Measurements from ENCODE around the gene OTULIN.

OTULIN gene

GRCh38 chr5:14665949-14666348 is 1.4 kb downstream of the OTULIN start:
- peak overlapping the region; percentile 93 to 98 (median 97) for H3K4me3 Mint-ChIP-seq
- peaks cover 35% of the 10 kb centered on the region for H3K4me1 Mint-ChIP-seq
- H3K9me3 Mint-ChIP-seq, result no peaks in the 10 kb centered on the region
- no peaks in the 10 kb centered on the region for H3K27me3 Mint-ChIP-seq (ENCODE audit: low read depth)
- H3K36me3 Mint-ChIP-seq (ENCODE audit: low read depth), result peaks cover 9% of the 10 kb centered on the region
- peak overlapping the region; percentile 24 to 74 (median 69) for H3K27ac Mint-ChIP-seq
- TF ChIP-seq CTCF (IDR thresholded peaks at IDR 0.05; ENCODE audit: unreplicated experiment in 3 of 3), result no peak

- Mint-ChIP-seq H3K36me3 (ENCODE audit: low read depth) (peaks cover 9% of the 10 kb centered on the region), H3K4me1 (peaks cover 40% of the 10 kb centered on the region), H3K27me3 (ENCODE audit: low read depth) (no peaks in the 10 kb centered on the region), H3K9me3 (no peaks in the 10 kb centered on the region), H3K4me3 (peak overlapping the region; percentile 93 to 98 (median 97)), H3K27ac (peak overlapping the region; percentile 18 to 74 (median 69))
- no peak for TF ChIP-seq CTCF (IDR thresholded peaks at IDR 0.05; ENCODE audit: unreplicated experiment in 3 of 3)
Observed at GRCh38 chr5:14666357-14666756, 1.8 kb downstream of the OTULIN start.

GRCh38 chr5:14667290-14667689 is 2.8 kb downstream of the OTULIN start:
- TF ChIP-seq CTCF (IDR thresholded peaks at IDR 0.05; ENCODE audit: unreplicated experiment in 3 of 3), result no peak
- peak overlapping the region in 2 of 3 experiments; percentile 63 to 67 for H3K4me3 Mint-ChIP-seq
- H3K27me3 Mint-ChIP-seq (ENCODE audit: low read depth), result no peaks in the 10 kb centered on the region
- peaks cover 9% of the 10 kb centered on the region for H3K36me3 Mint-ChIP-seq (ENCODE audit: low read depth)
- H3K4me1 Mint-ChIP-seq, result peaks cover 45% of the 10 kb centered on the region
- H3K9me3 Mint-ChIP-seq, result no peaks in the 10 kb centered on the region
- no peak overlapping the region for H3K27ac Mint-ChIP-seq

- Mint-ChIP-seq H3K4me1 (peaks cover 45% of the 10 kb centered on the region), H3K27me3 (ENCODE audit: low read depth) (no peaks in the 10 kb centered on the region), H3K4me3 (peak overlapping the region in 2 of 3 experiments; percentile 63 to 67), H3K27ac (no peak overlapping the region), H3K9me3 (no peaks in the 10 kb centered on the region), H3K36me3 (ENCODE audit: low read depth) (peaks cover 9% of the 10 kb centered on the region)
- TF ChIP-seq CTCF (IDR thresholded peaks at IDR 0.05; ENCODE audit: unreplicated experiment in 3 of 3), result no peak
Observed at GRCh38 chr5:14667770-14668169, 3.3 kb downstream of the OTULIN start.

- peaks cover 9% of the 10 kb centered on the region for H3K36me3 Mint-ChIP-seq (ENCODE audit: low read depth)
- TF ChIP-seq CTCF (IDR thresholded peaks at IDR 0.05; ENCODE audit: unreplicated experiment in 3 of 3), result no peak
- peaks cover 46% of the 10 kb centered on the region for H3K4me1 Mint-ChIP-seq
- no peaks in the 10 kb centered on the region for H3K27me3 Mint-ChIP-seq (ENCODE audit: low read depth)
- peak overlapping the region in 2 of 3 experiments; percentile 27 to 70 for H3K4me3 Mint-ChIP-seq
- H3K9me3 Mint-ChIP-seq, result no peaks in the 10 kb centered on the region
- no peak overlapping the region for H3K27ac Mint-ChIP-seq
Observed at GRCh38 chr5:14668181-14668591, 3.7 kb downstream of the OTULIN start.

GRCh38 chr5:14669415-14669814 is 4.9 kb downstream of the OTULIN start:
- Mint-ChIP-seq H3K4me1 (peaks cover 51% of the 10 kb centered on the region), H3K27me3 (ENCODE audit: low read depth) (no peaks in the 10 kb centered on the region), H3K4me3 (no peak overlapping the region), H3K9me3 (no peaks in the 10 kb centered on the region), H3K27ac (no peak overlapping the region), H3K36me3 (ENCODE audit: low read depth) (peaks cover 12% of the 10 kb centered on the region)
- no peak for TF ChIP-seq CTCF (IDR thresholded peaks at IDR 0.05; ENCODE audit: unreplicated experiment in 3 of 3)

Measured in nephron (organoid).